Spleen (tissue), 7 donors: Measurements from ENCODE around the gene DEFB119.

Experiments used
- CTCF ChIP-seq, 11 experiments: fragments of 200-600 bp in 7 of 11; fragments of 450-650 bp in 4 of 11; sonication (generic) in 4 of 11; IDR thresholded peaks in 8 of 11; conservative IDR thresholded peaks in 3 of 11; 1 replicate in 7 of 11; 2 replicates in 4 of 11; pipeline versions ENCODE4 v1.4.0 to v1.8.0; 2016 to 2021; ENCODE audit warnings: antibody characterized with exemption in 11 of 11, inconsistent platforms in 4 of 11, mild to moderate bottlenecking in 1 of 11
- POLR2AphosphoS5 ChIP-seq, 3 donors: sonication (generic); formaldehyde crosslinking; IDR thresholded peaks; one replicate each; pipeline ENCODE4 v1.5.1; 2017; ENCODE audit warnings: antibody characterized with exemption in 3 of 3
- donor health status: DM: no; HTN: no; CAD: no; lungs with moderate emphysema.
- donor health status: DM: no; HTN: no; CAD: no.
- donor health status: DM: no; HTN: no; CAD: no.

GRCh38 chr20:31341470-31341869 lies 48.9 kb downstream of the DEFB119 start:
- TF ChIP-seq CTCF (IDR thresholded peaks at IDR 0.05 in 8 of 11, conservative IDR thresholded peaks at IDR 0.05 in 3 of 11) (no peak), POLR2AphosphoS5 (IDR thresholded peaks at IDR 0.05) (no peak)
